ENCODE results near the gene ZEB1. TPM values are rescaled to one million over a fixed set of nuclear protein-coding genes. Genes with fewer than 3 reads are reported as not detected.

Gene ZEB1
- total and polyA plus RNA-seq, 2 of the 13 experiments (the other 11 are each of a cell fraction or from before 2014, with no cell fraction given) = 9.6 to 18.0 TPM

DNA sequence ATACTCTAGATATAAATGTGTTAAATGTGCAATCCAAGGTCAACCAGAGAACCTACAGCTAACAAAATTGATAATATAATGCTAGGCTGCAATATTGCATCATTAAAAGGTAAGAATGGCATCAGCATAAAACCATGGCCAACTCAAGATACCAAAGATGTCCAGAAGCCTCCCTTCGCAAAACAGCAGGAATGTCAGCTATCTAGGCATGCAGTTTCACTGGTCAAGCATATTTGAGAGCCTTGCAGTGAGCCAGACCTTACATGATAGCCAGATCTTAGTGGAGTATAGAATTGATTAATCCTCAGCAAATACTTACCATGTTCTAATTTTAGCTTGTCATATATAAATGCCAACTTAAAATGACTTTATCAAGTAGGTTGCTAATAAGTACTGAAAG is 138.8 kb downstream of the ZEB1 start:
- ChIA-PET CTCF (ENCODE audit: low intra/inter-chr PET ratio, low total read pairs) (no interaction called here), POLR2A (no interaction called here)
- WGBS (ENCODE audit: low lambda C conversion rate) = 100% methylated on average over 1 of the region's 1 CpG
- Histone ChIP-seq H3K4me2 (ENCODE audit: low read depth, low read length) (no peak overlapping the region), H3K79me2 (ENCODE audit: insufficient read depth, low read length) (peaks cover 4% of the 10 kb centered on the region), H4K20me1 (ENCODE audit: insufficient read depth, low read length) (no peaks in the 10 kb centered on the region), H3K4me3 (replicated peaks in 1 of 3; ENCODE audit: insufficient read depth in 1 of 3, low read depth in 2 of 3, low read length in 3 of 3) (no peak overlapping the region), H2AFZ (ENCODE audit: low read length) (no peak overlapping the region), H3K36me3 (replicated peaks in 1 of 2; ENCODE audit: control insufficient read depth in 1 of 2, insufficient read depth in 2 of 2, low read length in 2 of 2) (no peaks in the 10 kb centered on the region; a peak in 1 of 5 replicates), H3K27ac (ENCODE audit: extremely low read length, insufficient read depth, low read length) (no peak overlapping the region), H3K27me3 (ENCODE audit: control insufficient read depth in 1 of 2, insufficient read depth in 2 of 2, low read length in 2 of 2) (no peaks in the 10 kb centered on the region), H3K4me1 (ENCODE audit: insufficient read depth, low read length) (no peaks in the 10 kb centered on the region), H3K9me3 (ENCODE audit: low read length) (no peaks in the 10 kb centered on the region), H3K9ac (ENCODE audit: insufficient read depth, low read depth, low read length) (no peak overlapping the region)
- DNase-seq (ENCODE audit: low spot score) = no peak
- no peak for FAIRE-seq
- in situ Hi-C loops (cut with HindIII; ENCODE audit: extremely low pct_ligation_motif_present, low pct_unique_long_range_greater_than_20kb) = no loop called here
- intact Hi-C loops (cut with micrococcal nuclease; ENCODE audit: unreplicated experiment) = no loop called here
- no peak for ATAC-seq
- no TSS peak for BruUV-seq (replicated peaks)
- TF ChIP-seq, protein P1, sequence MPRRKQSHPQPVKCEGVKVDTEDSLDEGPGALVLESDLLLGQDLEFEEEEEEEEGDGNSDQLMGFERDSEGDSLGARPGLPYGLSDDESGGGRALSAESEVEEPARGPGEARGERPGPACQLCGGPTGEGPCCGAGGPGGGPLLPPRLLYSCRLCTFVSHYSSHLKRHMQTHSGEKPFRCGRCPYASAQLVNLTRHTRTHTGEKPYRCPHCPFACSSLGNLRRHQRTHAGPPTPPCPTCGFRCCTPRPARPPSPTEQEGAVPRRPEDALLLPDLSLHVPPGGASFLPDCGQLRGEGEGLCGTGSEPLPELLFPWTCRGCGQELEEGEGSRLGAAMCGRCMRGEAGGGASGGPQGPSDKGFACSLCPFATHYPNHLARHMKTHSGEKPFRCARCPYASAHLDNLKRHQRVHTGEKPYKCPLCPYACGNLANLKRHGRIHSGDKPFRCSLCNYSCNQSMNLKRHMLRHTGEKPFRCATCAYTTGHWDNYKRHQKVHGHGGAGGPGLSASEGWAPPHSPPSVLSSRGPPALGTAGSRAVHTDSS (CRISPR knock-in tag; conservative IDR thresholded peaks at IDR 0.05) = no peak
- TF ChIP-seq, protein P2, sequence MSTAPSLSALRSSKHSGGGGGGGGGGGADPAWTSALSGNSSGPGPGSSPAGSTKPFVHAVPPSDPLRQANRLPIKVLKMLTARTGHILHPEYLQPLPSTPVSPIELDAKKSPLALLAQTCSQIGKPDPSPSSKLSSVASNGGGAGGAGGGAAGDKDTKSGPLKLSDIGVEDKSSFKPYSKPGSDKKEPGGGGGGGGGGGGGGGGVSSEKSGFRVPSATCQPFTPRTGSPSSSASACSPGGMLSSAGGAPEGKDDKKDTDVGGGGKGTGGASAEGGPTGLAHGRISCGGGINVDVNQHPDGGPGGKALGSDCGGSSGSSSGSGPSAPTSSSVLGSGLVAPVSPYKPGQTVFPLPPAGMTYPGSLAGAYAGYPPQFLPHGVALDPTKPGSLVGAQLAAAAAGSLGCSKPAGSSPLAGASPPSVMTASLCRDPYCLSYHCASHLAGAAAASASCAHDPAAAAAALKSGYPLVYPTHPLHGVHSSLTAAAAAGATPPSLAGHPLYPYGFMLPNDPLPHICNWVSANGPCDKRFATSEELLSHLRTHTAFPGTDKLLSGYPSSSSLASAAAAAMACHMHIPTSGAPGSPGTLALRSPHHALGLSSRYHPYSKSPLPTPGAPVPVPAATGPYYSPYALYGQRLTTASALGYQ (CRISPR knock-in tag; IDR thresholded peaks at IDR 0.05) = no peak
- TF ChIP-seq SP4 (CRISPR knock-in tag; IDR thresholded peaks at IDR 0.05) (no peak), KLF9 (CRISPR knock-in tag; IDR thresholded peaks at IDR 0.05; ENCODE audit: low read depth) (no peak), HHEX (CRISPR knock-in tag; IDR thresholded peaks at IDR 0.05) (no peak), RNF2 (conservative IDR thresholded peaks at IDR 0.05; ENCODE audit: low read depth) (no peak), SMAD1 (CRISPR knock-in tag; IDR thresholded peaks at IDR 0.05; ENCODE audit: borderline replicate concordance, low read depth) (no peak), ZNF30 (CRISPR knock-in tag; IDR thresholded peaks at IDR 0.05) (no peak), TARDBP (CRISPR knock-in tag; IDR thresholded peaks at IDR 0.05) (no peak), ZNF598 (CRISPR knock-in tag; IDR thresholded peaks at IDR 0.05; ENCODE audit: borderline replicate concordance) (no peak)
- TF ChIP-seq, protein P3, sequence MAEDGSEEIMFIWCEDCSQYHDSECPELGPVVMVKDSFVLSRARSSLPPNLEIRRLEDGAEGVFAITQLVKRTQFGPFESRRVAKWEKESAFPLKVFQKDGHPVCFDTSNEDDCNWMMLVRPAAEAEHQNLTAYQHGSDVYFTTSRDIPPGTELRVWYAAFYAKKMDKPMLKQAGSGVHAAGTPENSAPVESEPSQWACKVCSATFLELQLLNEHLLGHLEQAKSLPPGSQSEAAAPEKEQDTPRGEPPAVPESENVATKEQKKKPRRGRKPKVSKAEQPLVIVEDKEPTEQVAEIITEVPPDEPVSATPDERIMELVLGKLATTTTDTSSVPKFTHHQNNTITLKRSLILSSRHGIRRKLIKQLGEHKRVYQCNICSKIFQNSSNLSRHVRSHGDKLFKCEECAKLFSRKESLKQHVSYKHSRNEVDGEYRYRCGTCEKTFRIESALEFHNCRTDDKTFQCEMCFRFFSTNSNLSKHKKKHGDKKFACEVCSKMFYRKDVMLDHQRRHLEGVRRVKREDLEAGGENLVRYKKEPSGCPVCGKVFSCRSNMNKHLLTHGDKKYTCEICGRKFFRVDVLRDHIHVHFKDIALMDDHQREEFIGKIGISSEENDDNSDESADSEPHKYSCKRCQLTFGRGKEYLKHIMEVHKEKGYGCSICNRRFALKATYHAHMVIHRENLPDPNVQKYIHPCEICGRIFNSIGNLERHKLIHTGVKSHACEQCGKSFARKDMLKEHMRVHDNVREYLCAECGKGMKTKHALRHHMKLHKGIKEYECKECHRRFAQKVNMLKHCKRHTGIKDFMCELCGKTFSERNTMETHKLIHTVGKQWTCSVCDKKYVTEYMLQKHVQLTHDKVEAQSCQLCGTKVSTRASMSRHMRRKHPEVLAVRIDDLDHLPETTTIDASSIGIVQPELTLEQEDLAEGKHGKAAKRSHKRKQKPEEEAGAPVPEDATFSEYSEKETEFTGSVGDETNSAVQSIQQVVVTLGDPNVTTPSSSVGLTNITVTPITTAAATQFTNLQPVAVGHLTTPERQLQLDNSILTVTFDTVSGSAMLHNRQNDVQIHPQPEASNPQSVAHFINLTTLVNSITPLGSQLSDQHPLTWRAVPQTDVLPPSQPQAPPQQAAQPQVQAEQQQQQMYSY (CRISPR knock-in tag; IDR thresholded peaks at IDR 0.05) = no peak
- TF ChIP-seq, protein P4, sequence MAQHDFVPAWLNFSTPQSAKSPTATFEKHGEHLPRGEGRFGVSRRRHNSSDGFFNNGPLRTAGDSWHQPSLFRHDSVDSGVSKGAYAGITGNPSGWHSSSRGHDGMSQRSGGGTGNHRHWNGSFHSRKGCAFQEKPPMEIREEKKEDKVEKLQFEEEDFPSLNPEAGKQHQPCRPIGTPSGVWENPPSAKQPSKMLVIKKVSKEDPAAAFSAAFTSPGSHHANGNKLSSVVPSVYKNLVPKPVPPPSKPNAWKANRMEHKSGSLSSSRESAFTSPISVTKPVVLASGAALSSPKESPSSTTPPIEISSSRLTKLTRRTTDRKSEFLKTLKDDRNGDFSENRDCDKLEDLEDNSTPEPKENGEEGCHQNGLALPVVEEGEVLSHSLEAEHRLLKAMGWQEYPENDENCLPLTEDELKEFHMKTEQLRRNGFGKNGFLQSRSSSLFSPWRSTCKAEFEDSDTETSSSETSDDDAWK (CRISPR knock-in tag; IDR thresholded peaks at IDR 0.05) = no peak
- TF ChIP-seq, protein P5, sequence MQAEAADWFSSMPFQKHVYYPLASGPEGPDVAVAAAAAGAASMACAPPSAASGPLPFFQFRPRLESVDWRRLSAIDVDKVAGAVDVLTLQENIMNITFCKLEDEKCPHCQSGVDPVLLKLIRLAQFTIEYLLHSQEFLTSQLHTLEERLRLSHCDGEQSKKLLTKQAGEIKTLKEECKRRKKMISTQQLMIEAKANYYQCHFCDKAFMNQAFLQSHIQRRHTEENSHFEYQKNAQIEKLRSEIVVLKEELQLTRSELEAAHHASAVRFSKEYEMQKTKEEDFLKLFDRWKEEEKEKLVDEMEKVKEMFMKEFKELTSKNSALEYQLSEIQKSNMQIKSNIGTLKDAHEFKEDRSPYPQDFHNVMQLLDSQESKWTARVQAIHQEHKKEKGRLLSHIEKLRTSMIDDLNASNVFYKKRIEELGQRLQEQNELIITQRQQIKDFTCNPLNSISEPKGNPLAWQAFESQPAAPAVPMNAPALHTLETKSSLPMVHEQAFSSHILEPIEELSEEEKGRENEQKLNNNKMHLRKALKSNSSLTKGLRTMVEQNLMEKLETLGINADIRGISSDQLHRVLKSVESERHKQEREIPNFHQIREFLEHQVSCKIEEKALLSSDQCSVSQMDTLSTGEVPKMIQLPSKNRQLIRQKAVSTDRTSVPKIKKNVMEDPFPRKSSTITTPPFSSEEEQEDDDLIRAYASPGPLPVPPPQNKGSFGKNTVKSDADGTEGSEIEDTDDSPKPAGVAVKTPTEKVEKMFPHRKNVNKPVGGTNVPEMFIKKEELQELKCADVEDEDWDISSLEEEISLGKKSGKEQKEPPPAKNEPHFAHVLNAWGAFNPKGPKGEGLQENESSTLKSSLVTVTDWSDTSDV (CRISPR knock-in tag; IDR thresholded peaks at IDR 0.05) = no peak
